ENCODE data around the gene BCL2L2. TPM values are rescaled to one million over a fixed set of nuclear protein-coding genes. Genes with fewer than 3 reads are reported as not detected.

The BCL2L2 gene
- total and polyA plus RNA-seq, 2 of the 8 experiments (the other 6 are each of a cell fraction or from before 2014, with no cell fraction given), result 9.3 to 13.8 TPM

DNA sequence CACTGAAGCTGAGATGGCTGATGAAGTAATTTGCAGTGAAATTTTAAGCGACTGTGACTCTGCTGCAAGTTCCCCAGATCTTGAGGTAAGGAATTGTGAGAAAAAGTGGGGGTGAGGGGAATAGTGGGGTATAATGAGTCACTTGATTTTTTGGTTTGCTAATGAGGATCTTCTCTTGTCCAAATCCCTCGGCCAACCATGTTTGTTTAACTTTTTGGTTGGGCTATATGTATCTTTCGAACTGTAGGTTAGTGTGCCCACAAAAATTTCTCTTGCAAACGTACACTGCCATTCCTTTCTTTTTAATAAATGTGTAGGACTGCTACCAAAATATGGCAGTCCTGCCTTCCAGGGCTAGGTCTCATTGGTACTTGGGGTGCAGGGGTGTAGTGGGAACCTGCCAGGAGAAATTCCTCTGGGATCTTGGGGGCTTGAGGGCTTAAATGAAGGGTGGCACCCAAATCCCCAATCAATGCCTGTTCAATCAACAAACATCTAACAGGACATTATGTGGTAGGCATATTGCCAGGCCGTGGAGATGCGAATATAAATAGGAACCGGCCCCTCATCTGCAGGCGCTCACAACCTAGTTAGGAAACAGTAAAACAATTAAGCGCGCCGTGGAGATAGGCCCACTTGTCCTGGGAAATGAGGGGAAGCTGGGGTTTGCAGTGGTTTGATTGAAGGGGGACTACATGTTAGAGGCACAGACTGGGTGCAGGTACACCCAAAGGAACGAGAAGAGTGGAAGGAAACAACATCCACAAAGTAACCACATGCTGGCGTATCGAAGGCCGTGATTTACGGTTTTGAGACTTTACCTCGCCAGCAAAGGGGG lies 13.3 kb downstream of the BCL2L2 start:
- CTCF ChIA-PET (ENCODE audit: partially characterized antibody), result interaction anchor here (0.8 to 3.8 kb wide), 13 partner anchors 9 to 251 kb away, joined by 3 to 28 read pairs (median 4); partner anchors contain the start of genes BCL2L2 and SLC22A17
- Histone ChIP-seq H2BK120ac (replicated peaks; ENCODE audit: low read depth, low read length) (no peak overlapping the region), H4K91ac (replicated peaks; ENCODE audit: insufficient read length, low read length) (peak overlapping the region; percentile 88), H2AFZ (ENCODE audit: low read length) (no peak overlapping the region), H2AK5ac (ENCODE audit: low read depth, low read length) (peak overlapping the region; percentile 56; the same call in 1 of the 2 replicates), H2BK20ac (ENCODE audit: low read length) (0 out of 2 replicates have a peak overlapping the region, but pooled peaks have one; percentile 23), H3K23ac (ENCODE audit: insufficient read length) (no peak overlapping the region), H3K4me3 (ENCODE audit: extremely low read depth in 1 of 4, insufficient read depth in 2 of 4, low read depth in 3 of 4, low read length in 4 of 4) (peak overlapping the region; percentile 35 to 62 (median 54)), H4K5ac (ENCODE audit: insufficient read length, low read depth, low read length) (peak overlapping the region; percentile 82), H2BK5ac (ENCODE audit: low read depth, low read length) (peak overlapping the region; percentile 96), H3K4me2 (ENCODE audit: insufficient read depth in 1 of 2, low read depth in 2 of 2, low read length in 2 of 2) (peak overlapping the region; percentile 85 to 98), H3K23me2 (ENCODE audit: low read depth, low read length) (peaks cover 10% of the 10 kb centered on the region), H2BK15ac (ENCODE audit: low read length) (0 out of 2 replicates have a peak overlapping the region, but pooled peaks have one; percentile 31), H3K27ac (ENCODE audit: low read depth, low read length) (peak overlapping the region; percentile 92), H4K20me1 (replicated peaks in 1 of 2; ENCODE audit: control insufficient read depth in 1 of 2, insufficient read depth in 2 of 2, low read length in 2 of 2) (no peaks in the 10 kb centered on the region), H3K27me3 (replicated peaks in 1 of 4; ENCODE audit: control insufficient read depth in 3 of 4, extremely low read depth in 1 of 4, insufficient read depth in 3 of 4, low read length in 3 of 4) (no peaks in the 10 kb centered on the region), H3K4me1 (replicated peaks in 1 of 4; ENCODE audit: control insufficient read depth in 3 of 4, insufficient read depth in 4 of 4, low read length in 3 of 4) (peaks cover 0 to 6% (median 2%) of the 10 kb centered on the region in 4 experiments; a peak in 6 of 7 replicates), H3K9me3 (ENCODE audit: insufficient read depth in 2 of 2, low read depth in 1 of 2, low read length in 1 of 2) (no peaks in the 10 kb centered on the region), H4K8ac (ENCODE audit: extremely low read depth, insufficient read depth, low read length) (peak overlapping the region; percentile 96; the same call in 1 of the 2 replicates), H3K18ac (ENCODE audit: extremely low read depth, low read length) (peak overlapping the region; percentile 42; the same call in 1 of the 2 replicates), H3K79me1 (ENCODE audit: low read depth, low read length) (peaks cover 10% of the 10 kb centered on the region; the same call in 1 of the 2 replicates), H3K36me3 (ENCODE audit: control insufficient read depth in 2 of 4, insufficient read depth in 4 of 4, low read length in 3 of 4) (peaks cover 8 to 27% (median 20%) of the 10 kb centered on the region in 4 experiments; a peak in 7 of 8 replicates), H2BK12ac (ENCODE audit: low read depth, low read length) (peak overlapping the region; percentile 77), H3K79me2 (ENCODE audit: control insufficient read depth in 1 of 2, insufficient read depth in 2 of 2, low read length in 2 of 2) (peaks cover 11 to 17% of the 10 kb centered on the region in 2 experiments), H3K4ac (replicated peaks; ENCODE audit: insufficient read length, low read depth, low read length) (no peak overlapping the region), H3K9ac (replicated peaks in 1 of 4; ENCODE audit: extremely low read depth in 1 of 4, low read depth in 3 of 4, low read length in 3 of 4) (peak overlapping the region in 3 of 4 experiments; percentile 78 to 89 (median 79); a peak in 6 of 7 replicates), H3K56ac (replicated peaks; ENCODE audit: insufficient read length, low read depth, low read length) (no peak overlapping the region), H3K14ac (ENCODE audit: insufficient read length) (no peak overlapping the region)
- 92% methylated on average over 17 of the region's 17 CpGs; no CpG with 5 or more reads in 1 of the 2 experiments for WGBS, 2 experiments (ENCODE audit: extremely low coverage in 1 of 2, insufficient coverage in 1 of 2, insufficient read length in 1 of 2, insufficient replicate concordance in 2 of 2, low coverage in 1 of 2, low lambda C conversion rate in 2 of 2, missing lambda C conversion rate in 1 of 2)
- POLR2A ChIA-PET (ENCODE audit: partially characterized antibody), result interaction anchor here (0.6 to 4.7 kb wide), 15 partner anchors 13 to 849 kb away, joined by 3 to 48 read pairs (median 5); partner anchors contain the start of genes ACIN1, BCL2L2, C14orf119 and CMTM5
- no peak for TF ChIP-seq RNF2 (IDR thresholded peaks at IDR 0.05; ENCODE audit: borderline replicate concordance, low read depth, low read length, missing control alignments, poor library complexity, severe bottlenecking)
- DNase-seq (ENCODE audit: low read depth in 1 of 2, low spot score in 2 of 2), result peak in 1 of 2 experiments; percentile 28
- FAIRE-seq, result no peak

Data from H1 (cell line).